CD4-positive, alpha-beta T cell treated with Interleukin-6 at 100 ng/mL for 8 hours (primary cell): ENCODE measurements around the gene GOLGA3.

Source experiments
- DNase-seq: peaks from one replicate; pipeline ENCODE4 v3.0.0-alpha.2; 2020; ENCODE audit warnings: mixed read lengths, low spot score

The GOLGA3 gene

GRCh38 chr12:132720606-132721345 is 107.9 kb downstream of the GOLGA3 start:
- DNase-seq = no peak

GRCh38 chr12:132719954-132720324 is 108.7 kb downstream of the GOLGA3 start:
- DNase-seq = no peak

GRCh38 chr12:132719141-132719953 is 109.3 kb downstream of the GOLGA3 start:
- no peak for DNase-seq
